Natural killer cell (primary cell): Measurements from ENCODE around the gene ATXN1. TPM values are rescaled to one million over a fixed set of nuclear protein-coding genes. Genes with fewer than 3 reads are reported as not detected.

Experiments used
- ATAC-seq, 3 donors: fragments of 150-1000 bp in 2 of 3; fragments of 200-7000 bp in 1 of 3; cut with Tn5 transposase; 1 replicate in 1 of 3; 2 replicates in 2 of 3; pipeline ENCODE4 v1.10.0; 2021; ENCODE audit warnings: mild to moderate bottlenecking in 2 of 3, moderate library complexity in 2 of 3
- DNase-seq, 2 donors: peaks; one replicate each; pipeline versions ENCODE4 v3.0.0 to v3.0.0-alpha.2; 2013 to 2021; ENCODE audit warnings: mixed read lengths in 1 of 2
- H3K27ac ChIP-seq: one replicate; pipeline ENCODE4 v1.5.1; 2013; ENCODE audit warnings: mild to moderate bottlenecking, low read length
- H3K27me3 ChIP-seq: one replicate; pipeline ENCODE4 v1.6.1; 2013; ENCODE audit warnings: low read length; ENCODE audit not compliant: control insufficient read depth, insufficient read depth
- H3K36me3 ChIP-seq: one replicate; pipeline ENCODE4 v1.6.1; 2013; ENCODE audit warnings: low read length; ENCODE audit not compliant: control insufficient read depth, insufficient read depth
- H3K4me1 ChIP-seq: one replicate; pipeline ENCODE4 v1.6.1; 2013; ENCODE audit warnings: low read length; ENCODE audit not compliant: control insufficient read depth, insufficient read depth
- H3K4me3 ChIP-seq: one replicate; pipeline ENCODE4 v1.5.1; 2013; ENCODE audit warnings: low read length
- H3K9me3 ChIP-seq: one replicate; pipeline ENCODE4 v1.6.1; 2013; ENCODE audit warnings: low read length; ENCODE audit not compliant: control insufficient read depth, insufficient read depth
- H3K27ac Mint-ChIP-seq, 2 donors: one replicate each; pipeline ENCODE4 v1.8.0; 2022; ENCODE audit warnings: mild to moderate bottlenecking in 2 of 2, mixed read lengths in 2 of 2, moderate library complexity in 1 of 2
- H3K27me3 Mint-ChIP-seq, 2 donors: one replicate each; pipeline ENCODE4 v1.8.0; 2022; ENCODE audit warnings: low read depth in 2 of 2, mixed read lengths in 2 of 2
- H3K36me3 Mint-ChIP-seq: one replicate; pipeline ENCODE4 v1.8.0; 2022; ENCODE audit warnings: mixed read lengths
- H3K4me1 Mint-ChIP-seq, 2 donors: one replicate each; pipeline ENCODE4 v1.8.0; 2022; ENCODE audit warnings: mixed read lengths in 2 of 2
- H3K4me3 Mint-ChIP-seq: one replicate; pipeline ENCODE4 v1.8.0; 2022; ENCODE audit warnings: mild to moderate bottlenecking, moderate library complexity, mixed read lengths
- H3K9me3 Mint-ChIP-seq, 2 donors: one replicate each; pipeline ENCODE4 v1.8.0; 2022; ENCODE audit warnings: mixed read lengths in 2 of 2
- CTCF ChIP-seq: fragments of 200-600 bp; IDR thresholded peaks from one replicate; pipeline ENCODE4 v1.8.0; 2022; ENCODE audit warnings: antibody characterized with exemption
- WGBS: methylation state at CpG from one replicate; pipeline ENCODE4 v1.1.7; 2013; ENCODE audit warnings: missing lambda C conversion rate; ENCODE audit not compliant: insufficient coverage; 5-methylcytosine and 5-hydroxymethylcytosine counted together
- intact Hi-C: fragments of 100-400 bp; cut with micrococcal nuclease; formaldehyde crosslinking; loops from one replicate; pipeline ENCODE4 v1.14.2; 2022
- total RNA-seq, 4 donors: library from RNA; stranded (reverse); fragments of 120-200 nt in 1 of 4; gene quantifications; one replicate each; pipeline versions ENCODE4 v1.2.3 to v1.2.4, GENCODE V29; 2013 to 2022

The ATXN1 gene
- total RNA-seq, 3 donors from 2014 or later (not counting 1 experiment from before 2014, with no cell fraction given), result 90.4 to 120 (median 97.9) TPM

- 100% methylated on average over 3 of the region's 5 CpGs for WGBS
- Histone ChIP-seq H3K4me3 (no peak overlapping the region), H3K9me3 (no peaks in the 10 kb centered on the region), H3K27ac (no peak overlapping the region), H3K27me3 (no peaks in the 10 kb centered on the region), H3K36me3 (no peaks in the 10 kb centered on the region), H3K4me1 (no peaks in the 10 kb centered on the region)
- ATAC-seq (no peak), DNase-seq (no peak)
- Mint-ChIP-seq H3K27me3 (no peaks in the 10 kb centered on the region), H3K4me1 (peaks cover 0 to 10% of the 10 kb centered on the region in 2 donors), H3K9me3 (no peaks in the 10 kb centered on the region), H3K4me3 (no peak overlapping the region), H3K27ac (no peak overlapping the region), H3K36me3 (no peaks in the 10 kb centered on the region)
- TF ChIP-seq CTCF, result no peak
- intact Hi-C loops, result no loop called here
These were observed 188.9 kb downstream of the ATXN1 start for GRCh38 chr6:16572317-16572716.

- Histone ChIP-seq H3K27me3 (no peaks in the 10 kb centered on the region), H3K4me1 (no peaks in the 10 kb centered on the region), H3K27ac (no peak overlapping the region), H3K4me3 (no peak overlapping the region), H3K9me3 (no peaks in the 10 kb centered on the region), H3K36me3 (no peaks in the 10 kb centered on the region)
- H3K36me3 Mint-ChIP-seq, result no peaks in the 10 kb centered on the region
- peaks cover 0 to 10% of the 10 kb centered on the region in 2 donors for H3K4me1 Mint-ChIP-seq
- no peaks in the 10 kb centered on the region for H3K9me3 Mint-ChIP-seq
- no peak overlapping the region for H3K4me3 Mint-ChIP-seq
- DNase-seq (no peak), ATAC-seq (no peak)
- intact Hi-C loops, result no loop called here
- WGBS, result 100% methylated on average over 1 of the region's 1 CpG
- TF ChIP-seq CTCF, result no peak
- no peaks in the 10 kb centered on the region for H3K27me3 Mint-ChIP-seq
- H3K27ac Mint-ChIP-seq, result no peak overlapping the region
These were observed 190.3 kb downstream of the ATXN1 start for GRCh38 chr6:16570946-16571345.

- H3K4me1 ChIP-seq, result no peaks in the 10 kb centered on the region
- 100% methylated on average over 1 of the region's 1 CpG for WGBS
- no peaks in the 10 kb centered on the region for H3K9me3 ChIP-seq
- H3K4me1 Mint-ChIP-seq, result peaks cover 0 to 6% of the 10 kb centered on the region in 2 donors
- no peaks in the 10 kb centered on the region for H3K36me3 ChIP-seq
- H3K27me3 ChIP-seq, result no peaks in the 10 kb centered on the region
- TF ChIP-seq CTCF, result no peak
- no peak overlapping the region for H3K27ac ChIP-seq
- no peak overlapping the region for H3K4me3 ChIP-seq
- ATAC-seq, result no peak
- H3K27ac Mint-ChIP-seq, result no peak overlapping the region
- no peaks in the 10 kb centered on the region for H3K27me3 Mint-ChIP-seq
- intact Hi-C loops, result no loop called here
- no peaks in the 10 kb centered on the region for H3K36me3 Mint-ChIP-seq
- no peak for DNase-seq
- no peak overlapping the region for H3K4me3 Mint-ChIP-seq
- H3K9me3 Mint-ChIP-seq, result no peaks in the 10 kb centered on the region
These were observed 191.1 kb downstream of the ATXN1 start for GRCh38 chr6:16570221-16570553.

GRCh38 chr6:16568128-16568527, 193.1 kb downstream of the ATXN1 start:
- no peak for TF ChIP-seq CTCF
- H3K27ac Mint-ChIP-seq, result no peak overlapping the region
- H3K27me3 ChIP-seq, result no peaks in the 10 kb centered on the region
- no peak for ATAC-seq
- no peaks in the 10 kb centered on the region for H3K9me3 Mint-ChIP-seq
- H3K36me3 Mint-ChIP-seq, result no peaks in the 10 kb centered on the region
- no peaks in the 10 kb centered on the region for H3K36me3 ChIP-seq
- intact Hi-C loops, result no loop called here
- H3K4me3 Mint-ChIP-seq, result no peak overlapping the region
- no peak overlapping the region for H3K4me3 ChIP-seq
- no peak overlapping the region for H3K27ac ChIP-seq
- WGBS, result 18% methylated on average over 1 of the region's 5 CpGs
- no peak for DNase-seq
- no peaks in the 10 kb centered on the region for H3K4me1 ChIP-seq
- no peaks in the 10 kb centered on the region for H3K4me1 Mint-ChIP-seq
- no peaks in the 10 kb centered on the region for H3K9me3 ChIP-seq
- no peaks in the 10 kb centered on the region for H3K27me3 Mint-ChIP-seq
